T47D (cell line): Measurements from ENCODE around the gene MRPL4.

Experiments
- DNase-seq, 2 experiments: peaks; one replicate each; pipeline versions ENCODE4 v3.0.0 to v3.0.0-alpha.2; 2011 to 2012; ENCODE audit warnings: low read depth in 1 of 2, low spot score in 1 of 2
- JUND ChIP-seq: IDR thresholded peaks from 2 replicates; pipeline ENCODE4 v1.6.1; 2012; ENCODE audit warnings: low read depth
- in situ Hi-C: cut with HindIII; loops from 2 replicates; pipeline ENCODE4 v1.10.0; 2016; ENCODE audit warnings: low sequenced_read_pairs, low pct_unique_long_range_greater_than_20kb

MRPL4 gene

DNA sequence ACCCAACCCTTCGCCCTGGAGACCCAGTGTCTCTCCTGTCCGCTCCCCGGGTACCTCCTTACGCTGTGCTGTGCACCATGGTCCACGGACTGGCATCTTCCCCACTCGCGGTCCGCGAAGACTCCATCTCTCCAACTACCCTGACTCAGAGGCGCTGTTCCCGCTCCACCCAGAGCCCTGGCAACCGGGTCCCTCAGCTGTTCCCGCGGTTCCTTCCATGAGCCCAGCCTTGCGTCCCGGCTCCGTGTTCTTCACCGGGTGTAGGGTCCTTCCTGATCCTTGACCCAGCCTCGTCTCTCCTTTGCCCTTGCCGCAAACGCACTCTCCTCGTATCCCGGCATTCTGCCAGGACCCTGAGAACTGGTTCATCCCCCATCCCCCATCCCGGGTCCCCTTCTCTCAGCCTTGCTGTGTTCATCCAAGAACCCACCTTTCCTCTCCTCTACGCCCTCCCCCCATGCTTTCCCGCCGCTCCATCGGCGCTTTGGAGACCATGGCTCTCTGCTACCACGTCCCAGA, 38.4 kb downstream of the MRPL4 start:
- no peak for DNase-seq
- in situ Hi-C loops = no loop called here
- no peak for TF ChIP-seq JUND

DNA sequence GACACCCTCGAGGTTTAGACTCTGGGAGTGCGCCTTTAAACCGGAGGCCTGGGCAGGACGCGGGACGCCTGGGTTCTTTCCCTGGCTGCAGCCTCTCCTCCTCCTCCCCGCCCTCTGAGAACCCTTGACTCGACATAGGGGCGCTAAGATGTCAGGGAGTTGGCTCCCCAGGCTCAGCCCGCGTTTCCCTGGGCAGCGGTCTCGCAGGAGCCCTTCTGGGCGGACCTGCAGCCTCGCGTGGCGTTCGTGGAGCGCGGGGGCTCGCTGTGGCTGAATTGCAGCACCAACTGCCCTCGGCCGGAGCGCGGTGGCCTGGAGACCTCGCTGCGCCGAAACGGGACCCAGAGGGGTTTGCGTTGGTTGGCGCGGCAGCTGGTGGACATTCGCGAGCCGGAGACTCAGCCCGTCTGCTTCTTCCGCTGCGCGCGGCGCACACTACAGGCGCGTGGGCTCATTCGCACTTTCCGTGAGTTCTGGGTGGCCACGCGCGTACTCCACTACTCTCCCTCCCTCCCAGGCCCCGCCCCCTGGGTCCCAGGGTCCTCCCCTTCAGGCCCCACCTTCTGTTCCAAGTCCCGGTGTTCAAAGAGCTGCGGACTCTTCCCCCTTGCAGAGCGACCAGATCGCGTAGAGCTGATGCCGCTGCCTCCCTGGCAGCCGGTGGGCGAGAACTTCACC, 39.0 kb downstream of the MRPL4 start:
- peak; percentile 79 to 81 for DNase-seq
- TF ChIP-seq JUND = no peak
- in situ Hi-C loops = no loop called here

GRCh38 chr19:10291554-10292205, 39.7 kb downstream of the MRPL4 start:
- in situ Hi-C loops = no loop called here

GRCh38 chr19:10292206-10292788, 40.3 kb downstream of the MRPL4 start:
- in situ Hi-C loops = no loop called here
- no peak for TF ChIP-seq JUND
- peak; percentile 82 to 90 for DNase-seq

More at GRCh38 chr19:10291554-10292205, 39.7 kb downstream of the MRPL4 start:
- no peak for DNase-seq
- TF ChIP-seq JUND = no peak

GRCh38 chr19:10292789-10293636, 41.0 kb downstream of the MRPL4 start:
- TF ChIP-seq JUND = no peak
- no peak for DNase-seq
- in situ Hi-C loops = no loop called here

GRCh38 chr19:10293637-10294367, 41.8 kb downstream of the MRPL4 start:
- TF ChIP-seq JUND = no peak
- no peak for DNase-seq
- in situ Hi-C loops = no loop called here

DNA sequence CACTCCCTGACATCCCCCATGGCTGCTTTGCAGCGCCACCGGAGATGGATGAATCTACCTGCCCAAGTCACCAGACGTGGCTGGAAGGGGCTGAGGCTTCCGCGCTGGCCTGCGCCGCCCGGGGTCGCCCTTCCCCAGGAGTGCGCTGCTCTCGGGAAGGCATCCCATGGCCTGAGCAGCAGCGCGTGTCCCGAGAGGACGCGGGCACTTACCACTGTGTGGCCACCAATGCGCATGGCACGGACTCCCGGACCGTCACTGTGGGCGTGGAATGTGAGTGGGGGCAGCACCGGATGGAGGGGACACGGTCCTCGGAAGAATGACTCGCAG, 42.3 kb downstream of the MRPL4 start:
- no peak for TF ChIP-seq JUND
- no peak for DNase-seq
- in situ Hi-C loops = no loop called here

DNA sequence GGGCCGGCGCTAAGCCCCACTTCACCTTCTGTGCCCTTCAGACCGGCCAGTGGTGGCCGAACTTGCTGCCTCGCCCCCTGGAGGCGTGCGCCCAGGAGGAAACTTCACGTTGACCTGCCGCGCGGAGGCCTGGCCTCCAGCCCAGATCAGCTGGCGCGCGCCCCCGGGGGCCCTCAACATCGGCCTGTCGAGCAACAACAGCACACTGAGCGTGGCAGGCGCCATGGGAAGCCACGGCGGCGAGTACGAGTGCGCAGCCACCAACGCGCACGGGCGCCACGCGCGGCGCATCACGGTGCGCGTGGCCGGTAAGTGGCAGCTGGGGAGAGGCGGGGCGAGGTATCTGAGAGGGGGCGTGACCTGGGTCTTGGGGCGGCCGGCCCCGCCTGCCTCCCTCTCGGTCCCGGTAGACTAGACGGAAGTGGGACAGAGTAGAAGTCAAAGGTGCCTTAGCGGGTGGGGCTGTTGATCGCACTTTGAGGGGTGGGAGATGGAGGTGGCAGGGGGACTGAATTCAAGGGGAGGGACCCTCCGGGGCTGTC, 43.4 kb downstream of the MRPL4 start:
- TF ChIP-seq JUND = no peak
- in situ Hi-C loops = no loop called here
- DNase-seq = no peak

DNA sequence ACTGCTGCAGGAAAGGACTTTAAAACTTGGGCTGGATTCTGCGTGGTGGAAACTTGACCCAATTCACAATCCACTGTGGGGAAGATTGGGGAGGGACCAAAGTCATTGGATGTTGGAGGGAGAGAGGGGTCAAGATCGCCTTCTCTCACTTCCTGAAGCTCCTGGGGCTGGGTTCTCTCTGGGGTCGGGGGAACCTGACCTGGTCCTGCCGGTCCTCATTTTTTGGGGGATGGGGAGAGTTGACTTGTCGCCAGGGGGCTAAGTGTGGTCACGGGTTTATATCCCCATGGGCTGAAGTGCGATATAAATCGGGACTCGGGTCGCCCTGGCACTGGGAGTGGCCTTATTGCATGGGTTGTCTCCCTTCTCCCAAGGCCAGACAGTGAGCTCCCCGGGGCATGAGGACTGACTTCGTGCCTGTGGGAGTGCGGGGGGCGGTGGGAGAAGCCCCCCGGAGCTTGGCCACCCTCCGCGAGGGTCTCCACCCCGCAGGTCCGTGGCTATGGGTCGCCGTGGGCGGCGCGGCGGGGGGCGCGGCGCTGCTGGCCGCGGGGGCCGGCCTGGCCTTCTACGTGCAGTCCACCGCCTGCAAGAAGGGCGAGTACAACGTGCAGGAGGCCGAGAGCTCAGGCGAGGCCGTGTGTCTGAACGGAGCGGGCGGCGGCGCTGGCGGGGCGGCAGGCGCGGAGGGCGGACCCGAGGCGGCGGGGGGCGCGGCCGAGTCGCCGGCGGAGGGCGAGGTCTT, 44.0 kb downstream of the MRPL4 start:
- in situ Hi-C loops = no loop called here
- no peak for TF ChIP-seq JUND
- no peak for DNase-seq

DNA sequence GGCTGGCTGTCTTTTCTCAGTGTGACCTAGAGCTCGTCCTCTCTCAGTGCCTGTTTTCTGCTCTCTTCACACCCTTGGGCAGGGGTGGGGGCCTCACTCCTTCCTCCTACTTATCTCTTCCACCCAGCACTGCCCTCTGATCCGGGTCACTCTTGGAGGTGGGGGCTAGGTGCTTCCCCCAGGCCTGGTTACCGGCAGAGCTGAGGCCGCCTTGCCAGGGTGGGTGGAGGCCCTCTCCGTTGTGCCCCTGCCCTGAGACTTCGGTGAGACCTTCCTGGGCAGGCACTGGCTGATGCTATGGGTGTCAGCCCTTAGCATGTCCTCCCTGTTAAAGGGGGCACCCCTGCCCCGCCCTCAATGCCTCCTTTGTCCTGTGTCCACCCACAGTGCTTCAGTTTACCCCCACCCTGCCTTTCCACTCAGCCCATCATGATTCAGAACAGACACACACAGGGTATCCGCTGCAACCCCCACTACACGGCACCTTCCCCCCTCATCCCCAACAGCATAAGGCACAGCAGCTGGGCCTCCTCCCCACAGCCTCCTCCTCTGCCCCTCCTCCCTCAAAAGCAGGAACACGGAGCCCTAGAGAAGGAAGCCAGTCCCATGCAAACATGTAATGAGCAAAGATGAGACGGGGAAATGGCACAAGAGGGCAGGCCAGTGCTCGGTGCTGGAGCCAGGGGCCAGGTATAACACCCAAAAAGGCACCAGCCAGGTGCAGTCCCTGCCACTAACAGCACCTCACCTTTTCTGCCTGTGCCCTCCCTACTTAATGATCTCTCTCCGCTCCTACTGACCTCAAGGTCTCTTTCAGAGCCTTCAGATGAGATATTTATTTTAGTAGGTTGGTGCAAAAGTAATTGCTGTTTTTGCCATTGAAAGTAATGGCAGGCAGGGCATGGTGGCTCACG, 47.8 kb downstream of the MRPL4 start:
- TF ChIP-seq JUND = no peak
- peak in 1 of 2 experiments; percentile 22 for DNase-seq
- in situ Hi-C loops = no loop called here
